Left lobe of liver (tissue), 1 donor: ENCODE data around the gene REP15. TPM values are rescaled to one million over a fixed set of nuclear protein-coding genes. Genes with fewer than 3 reads are reported as not detected.

Experiments
- total RNA-seq: library from RNA; stranded (reverse); gene quantifications from one replicate; pipeline ENCODE4 v1.2.1, GENCODE V29; 2021
- donor health status: DM: no; HTN: yes; CAD: no.

REP15 gene
- total RNA-seq, 1 donor from 2014 or later, result 1.0 TPM

Other genes with a start within 250 kb of the REP15 start
- gene SMCO2, start 249.7 kb upstream of the REP15 start, total RNA-seq, result not detected
- gene PPFIBP1, start 172.2 kb upstream of the REP15 start, total RNA-seq, result 34.9 TPM
- gene MRPS35, start 14.4 kb downstream of the REP15 start, total RNA-seq, result 32.1 TPM
- 12.2 TPM for gene KLHL42, start 83.8 kb downstream of the REP15 start, total RNA-seq
- not detected for gene MANSC4, start 83.8 kb downstream of the REP15 start, total RNA-seq